ENCODE results near the gene SLC25A15. TPM values are rescaled to one million over a fixed set of nuclear protein-coding genes. Genes with fewer than 3 reads are reported as not detected.

SLC25A15 gene
- 18.9 and 38.3 TPM in 2 replicates for total RNA-seq

GRCh38 chr13:40789275-40790153 lies at the start of gene SLC25A15:
Gene SLC25A15 (plus strand): TSS chr13:40789611. CDS start chr13:40793227, 3,616 bp downstream.

GRCh38 chr13:40770934-40771618 lies 18.3 kb upstream of the SLC25A15 start, which contains the start of gene MRPS31:
Gene MRPS31 (minus strand): TSS chr13:40771190. CDS start chr13:40771136, 54 bp downstream.

Other genes starting within 250 kb of the SLC25A15 start
- gene FOXO1, start 123.0 kb upstream of the SLC25A15 start, total RNA-seq = 2.5 and 3.9 TPM in 2 replicates
- gene MRPS31, start 18.4 kb upstream of the SLC25A15 start, total RNA-seq = 15.5 and 20.3 TPM in 2 replicates
- 27.6 and 33.0 TPM in 2 replicates for gene ELF1, start 229.7 kb downstream of the SLC25A15 start, total RNA-seq